ENCODE results near the gene MTURN.

MTURN gene

DNA sequence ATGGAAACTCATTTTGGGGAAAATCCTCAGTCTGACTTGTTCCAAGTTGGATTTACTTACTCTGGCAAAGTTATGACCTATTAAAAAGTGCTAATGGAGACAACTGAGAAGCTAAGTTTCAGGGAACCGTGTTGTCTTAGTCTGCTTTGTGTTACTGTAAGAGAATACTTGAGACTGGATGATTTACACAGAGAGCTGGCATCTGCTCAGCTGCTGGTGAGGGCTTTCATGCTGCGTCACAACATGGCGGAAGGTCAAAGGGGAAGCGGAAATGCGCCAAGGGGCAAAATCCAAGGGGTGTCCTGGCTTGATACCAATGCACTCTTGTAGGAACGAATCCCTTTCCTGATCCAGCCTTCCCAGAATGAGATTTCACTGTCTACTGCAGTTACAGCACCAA is 46.4 kb downstream of the MTURN start:
- no peaks in the 10 kb centered on the region for H3K36me3 ChIP-seq (ENCODE audit: low read length)
- no peaks in the 10 kb centered on the region for H3F3A ChIP-seq (ENCODE audit: insufficient read depth)
- no peaks in the 10 kb centered on the region for H3K27me3 ChIP-seq (ENCODE audit: low read length)
- no peak for TF ChIP-seq EZH2phosphoT487 (conservative IDR thresholded peaks at IDR 0.05; ENCODE audit: low read length)
- no peak overlapping the region for H3K4me3 ChIP-seq (ENCODE audit: insufficient read depth, low read length, poor library complexity, severe bottlenecking)
- H4K20me1 ChIP-seq (ENCODE audit: low read depth, low read length) = no peaks in the 10 kb centered on the region
- no peak overlapping the region for H3K9ac ChIP-seq (ENCODE audit: low read length)
- no peak overlapping the region for H3K4me2 ChIP-seq (ENCODE audit: low read depth, low read length, poor library complexity, severe bottlenecking)
- H3K79me2 ChIP-seq (ENCODE audit: insufficient read depth, low read length) = no peaks in the 10 kb centered on the region
- H3K27ac ChIP-seq (ENCODE audit: low read depth, low read length) = no peak overlapping the region
- H3K9me2 ChIP-seq (replicated peaks; ENCODE audit: insufficient read depth, low read length) = no peaks in the 10 kb centered on the region
- H2AFZ ChIP-seq (ENCODE audit: low read depth, low read length, severe bottlenecking) = no peak overlapping the region
- peaks cover 4% of the 10 kb centered on the region; the same call in 1 of the 2 replicates for H3K9me3 ChIP-seq (ENCODE audit: insufficient read depth, low read length)

DNA sequence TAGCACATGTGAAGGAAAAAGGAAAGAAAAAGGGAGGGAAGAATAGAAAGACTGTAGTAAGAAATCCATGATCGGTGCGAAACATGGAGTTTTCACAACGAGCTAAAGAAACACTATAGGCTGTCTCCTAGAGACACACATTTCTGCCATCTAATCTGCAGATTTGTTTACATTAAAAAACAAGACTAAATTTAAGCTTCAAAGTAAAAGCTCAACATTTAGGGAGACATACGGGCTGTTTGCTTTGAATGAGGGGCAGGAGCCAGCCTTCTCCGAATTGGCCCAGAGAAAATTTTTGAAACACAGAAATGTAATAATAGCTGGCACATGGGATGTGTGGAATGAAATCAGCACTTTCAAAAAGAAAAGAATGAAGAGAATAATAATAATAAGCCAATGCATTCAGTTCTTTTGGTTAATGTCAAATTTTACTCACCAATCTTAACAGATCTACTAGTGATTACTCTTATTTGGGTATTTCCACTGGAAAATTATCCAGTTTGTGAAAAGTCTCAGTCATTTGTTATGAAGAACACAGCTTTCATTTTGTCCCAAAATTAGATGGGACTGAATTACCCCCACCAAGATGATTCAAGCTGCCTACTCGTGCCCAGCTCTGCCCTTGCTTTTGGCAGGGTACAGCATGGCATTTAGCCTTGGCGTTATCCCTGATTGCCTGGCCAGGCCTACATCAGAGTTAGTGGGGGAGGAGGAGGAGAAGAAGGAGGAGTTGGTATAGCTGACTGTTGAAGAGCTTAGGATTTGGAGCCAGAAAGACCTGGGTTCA is 47.1 kb downstream of the MTURN start:
- H3K27me3 ChIP-seq (ENCODE audit: low read length) = no peaks in the 10 kb centered on the region

DNA sequence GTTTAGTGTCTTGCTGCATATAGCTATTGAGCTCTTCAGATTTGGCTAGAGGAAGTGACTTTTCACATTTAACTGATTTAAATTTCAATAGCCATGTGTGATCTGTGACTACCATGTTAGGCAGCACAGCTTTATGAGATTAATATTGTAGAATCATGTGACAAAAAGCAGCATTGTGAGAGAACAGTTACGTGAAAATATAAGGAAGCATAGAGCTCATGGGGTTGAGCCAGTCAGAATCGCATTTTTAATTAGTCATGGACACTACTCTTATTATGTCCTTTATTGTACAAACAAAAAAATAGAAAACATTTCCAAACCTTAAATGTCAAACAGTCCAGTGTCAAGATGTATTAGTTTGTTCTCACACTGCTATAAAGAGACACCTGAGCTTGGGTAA is 48.0 kb downstream of the MTURN start:
- no peaks in the 10 kb centered on the region for H3K27me3 ChIP-seq (ENCODE audit: low read length)
- H3K9ac ChIP-seq (ENCODE audit: low read length) = no peak overlapping the region
- no peaks in the 10 kb centered on the region for H3F3A ChIP-seq (ENCODE audit: insufficient read depth)
- H3K27ac ChIP-seq (ENCODE audit: low read depth, low read length) = no peak overlapping the region
- no peaks in the 10 kb centered on the region for H3K36me3 ChIP-seq (ENCODE audit: low read length)
- no peak overlapping the region for H3K4me2 ChIP-seq (ENCODE audit: low read depth, low read length, poor library complexity, severe bottlenecking)
- no peaks in the 10 kb centered on the region for H3K79me2 ChIP-seq (ENCODE audit: insufficient read depth, low read length)
- peaks cover 15% of the 10 kb centered on the region; the same call in 1 of the 2 replicates for H3K9me3 ChIP-seq (ENCODE audit: insufficient read depth, low read length)
- no peaks in the 10 kb centered on the region for H4K20me1 ChIP-seq (ENCODE audit: low read depth, low read length)
- H2AFZ ChIP-seq (ENCODE audit: low read depth, low read length, severe bottlenecking) = no peak overlapping the region
- H3K9me2 ChIP-seq (replicated peaks; ENCODE audit: insufficient read depth, low read length) = no peaks in the 10 kb centered on the region
- H3K4me3 ChIP-seq (ENCODE audit: insufficient read depth, low read length, poor library complexity, severe bottlenecking) = no peak overlapping the region
- TF ChIP-seq, protein P1, sequence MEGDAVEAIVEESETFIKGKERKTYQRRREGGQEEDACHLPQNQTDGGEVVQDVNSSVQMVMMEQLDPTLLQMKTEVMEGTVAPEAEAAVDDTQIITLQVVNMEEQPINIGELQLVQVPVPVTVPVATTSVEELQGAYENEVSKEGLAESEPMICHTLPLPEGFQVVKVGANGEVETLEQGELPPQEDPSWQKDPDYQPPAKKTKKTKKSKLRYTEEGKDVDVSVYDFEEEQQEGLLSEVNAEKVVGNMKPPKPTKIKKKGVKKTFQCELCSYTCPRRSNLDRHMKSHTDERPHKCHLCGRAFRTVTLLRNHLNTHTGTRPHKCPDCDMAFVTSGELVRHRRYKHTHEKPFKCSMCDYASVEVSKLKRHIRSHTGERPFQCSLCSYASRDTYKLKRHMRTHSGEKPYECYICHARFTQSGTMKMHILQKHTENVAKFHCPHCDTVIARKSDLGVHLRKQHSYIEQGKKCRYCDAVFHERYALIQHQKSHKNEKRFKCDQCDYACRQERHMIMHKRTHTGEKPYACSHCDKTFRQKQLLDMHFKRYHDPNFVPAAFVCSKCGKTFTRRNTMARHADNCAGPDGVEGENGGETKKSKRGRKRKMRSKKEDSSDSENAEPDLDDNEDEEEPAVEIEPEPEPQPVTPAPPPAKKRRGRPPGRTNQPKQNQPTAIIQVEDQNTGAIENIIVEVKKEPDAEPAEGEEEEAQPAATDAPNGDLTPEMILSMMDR (IDR thresholded peaks at IDR 0.05; ENCODE audit: insufficient read depth, low read length, poor library complexity, severe bottlenecking) = no peak
- no peak for TF ChIP-seq EZH2phosphoT487 (conservative IDR thresholded peaks at IDR 0.05; ENCODE audit: low read length)

More for the DNA sequence above, 47.1 kb downstream of the MTURN start:
- Histone ChIP-seq H4K20me1 (ENCODE audit: low read depth, low read length) (no peaks in the 10 kb centered on the region), H3K9ac (ENCODE audit: low read length) (no peak overlapping the region), H3K27ac (ENCODE audit: low read depth, low read length) (no peak overlapping the region), H3K4me3 (ENCODE audit: insufficient read depth, low read length, poor library complexity, severe bottlenecking) (no peak overlapping the region), H3K79me2 (ENCODE audit: insufficient read depth, low read length) (no peaks in the 10 kb centered on the region), H2AFZ (ENCODE audit: low read depth, low read length, severe bottlenecking) (no peak overlapping the region), H3F3A (ENCODE audit: insufficient read depth) (no peaks in the 10 kb centered on the region), H3K4me2 (ENCODE audit: low read depth, low read length, poor library complexity, severe bottlenecking) (no peak overlapping the region), H3K9me3 (ENCODE audit: insufficient read depth, low read length) (peaks cover 7% of the 10 kb centered on the region; the same call in 1 of the 2 replicates), H3K9me2 (replicated peaks; ENCODE audit: insufficient read depth, low read length) (no peaks in the 10 kb centered on the region), H3K36me3 (ENCODE audit: low read length) (no peaks in the 10 kb centered on the region)
- no peak for TF ChIP-seq EZH2phosphoT487 (conservative IDR thresholded peaks at IDR 0.05; ENCODE audit: low read length)
- TF ChIP-seq, protein P1 (IDR thresholded peaks at IDR 0.05; ENCODE audit: insufficient read depth, low read length, poor library complexity, severe bottlenecking) = no peak

GRCh38 chr7:30183749-30184369 is 49.1 kb downstream of the MTURN start:
- H3K4me2 ChIP-seq (ENCODE audit: low read depth, low read length, poor library complexity, severe bottlenecking) = no peak overlapping the region
- H3K9ac ChIP-seq (ENCODE audit: low read length) = no peak overlapping the region
- no peak overlapping the region for H3K4me3 ChIP-seq (ENCODE audit: insufficient read depth, low read length, poor library complexity, severe bottlenecking)
- H4K20me1 ChIP-seq (ENCODE audit: low read depth, low read length) = no peaks in the 10 kb centered on the region
- H3K27me3 ChIP-seq (ENCODE audit: low read length) = no peaks in the 10 kb centered on the region
- H3K36me3 ChIP-seq (ENCODE audit: low read length) = no peaks in the 10 kb centered on the region
- H3K79me2 ChIP-seq (ENCODE audit: insufficient read depth, low read length) = no peaks in the 10 kb centered on the region
- H3F3A ChIP-seq (ENCODE audit: insufficient read depth) = no peaks in the 10 kb centered on the region
- H3K9me2 ChIP-seq (replicated peaks; ENCODE audit: insufficient read depth, low read length) = no peaks in the 10 kb centered on the region
- peaks cover 20% of the 10 kb centered on the region; the same call in 1 of the 2 replicates for H3K9me3 ChIP-seq (ENCODE audit: insufficient read depth, low read length)
- H2AFZ ChIP-seq (ENCODE audit: low read depth, low read length, severe bottlenecking) = no peak overlapping the region
- H3K27ac ChIP-seq (ENCODE audit: low read depth, low read length) = no peak overlapping the region
- TF ChIP-seq EZH2phosphoT487 (conservative IDR thresholded peaks at IDR 0.05; ENCODE audit: low read length) = no peak
- TF ChIP-seq, protein P1 (IDR thresholded peaks at IDR 0.05; ENCODE audit: insufficient read depth, low read length, poor library complexity, severe bottlenecking) = no peak
